Stimulated activated CD4-positive, alpha-beta T cell treated with anti-CD3 and anti-CD28 coated beads, Interleukin-1b, Interleukin-23, amount 100 ng/mL, for 48 hours (primary cell): ENCODE data around the gene PTPN14.

Experiments
- DNase-seq: peaks from one replicate; pipeline ENCODE4 v3.0.0-alpha.2; 2020

Gene PTPN14

GRCh38 chr1:214326406-214326805 is 225.0 kb downstream of the PTPN14 start:
- DNase-seq: no peak

- DNase-seq: no peak
These were observed 226.3 kb downstream of the PTPN14 start for GRCh38 chr1:214324896-214325800.

GRCh38 chr1:214321705-214322453 is 229.5 kb downstream of the PTPN14 start:
- DNase-seq: no peak

- DNase-seq: no peak
These were observed 231.5 kb downstream of the PTPN14 start for GRCh38 chr1:214319938-214320337.

GRCh38 chr1:214318956-214319736 is 232.3 kb downstream of the PTPN14 start:
- DNase-seq: no peak

- DNase-seq: no peak
These were observed 233.0 kb downstream of the PTPN14 start for GRCh38 chr1:214318356-214318755.

GRCh38 chr1:214317734-214318133 is 233.7 kb downstream of the PTPN14 start:
- no peak for DNase-seq

GRCh38 chr1:214317300-214317699 is 234.1 kb downstream of the PTPN14 start:
- DNase-seq: no peak

GRCh38 chr1:214316593-214316992 is 234.8 kb downstream of the PTPN14 start:
- DNase-seq: no peak

- no peak for DNase-seq
These were observed 237.1 kb downstream of the PTPN14 start for GRCh38 chr1:214314178-214314843.

GRCh38 chr1:214312530-214313051 is 238.8 kb downstream of the PTPN14 start:
- DNase-seq: no peak

GRCh38 chr1:214310777-214311690 is 240.4 kb downstream of the PTPN14 start:
- DNase-seq: no peak

GRCh38 chr1:214310010-214310409 is 241.4 kb downstream of the PTPN14 start:
- no peak for DNase-seq

- no peak for DNase-seq
These were observed 245.1 kb downstream of the PTPN14 start for GRCh38 chr1:214306269-214306668.

- no peak for DNase-seq
These were observed 246.1 kb downstream of the PTPN14 start for GRCh38 chr1:214305164-214305751.

GRCh38 chr1:214303141-214303930 is 248.1 kb downstream of the PTPN14 start:
- no peak for DNase-seq

- no peak for DNase-seq
These were observed 249.9 kb downstream of the PTPN14 start for GRCh38 chr1:214301526-214301925.

- no peak for DNase-seq
These were observed 251.1 kb downstream of the PTPN14 start for GRCh38 chr1:214300149-214300780.
